GM19035 (cell line): ENCODE data around the gene EXTL1.
A peak's percentile ranks its signal among the peaks of the same experiment; 100 is the strongest.

Experiments
- ATAC-seq: cut with Tn5 transposase; IDR thresholded peaks from one replicate; pipeline ENCODE4 v1.9.1; 2021; ENCODE audit not compliant: unreplicated experiment

EXTL1 gene

DNA sequence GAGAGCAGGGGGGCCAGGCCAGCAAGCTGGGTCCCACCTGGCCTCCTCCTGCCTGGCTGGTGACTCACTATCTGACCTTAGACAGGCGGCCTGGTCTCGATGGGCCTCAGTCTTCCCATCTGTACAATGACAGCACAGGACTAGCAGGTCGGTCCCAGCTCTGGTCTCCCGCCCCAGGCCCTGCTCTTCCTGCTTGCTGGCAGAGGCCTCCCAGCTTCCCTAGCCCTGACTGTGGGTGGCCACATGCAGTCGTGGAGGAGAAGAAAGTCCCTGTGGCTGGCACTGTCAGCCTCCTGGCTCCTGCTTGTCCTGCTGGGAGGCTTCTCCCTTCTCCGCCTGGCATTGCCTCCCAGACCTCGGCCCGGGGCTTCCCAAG lies 817 bp downstream of the EXTL1 start:
- no peak for ATAC-seq

DNA sequence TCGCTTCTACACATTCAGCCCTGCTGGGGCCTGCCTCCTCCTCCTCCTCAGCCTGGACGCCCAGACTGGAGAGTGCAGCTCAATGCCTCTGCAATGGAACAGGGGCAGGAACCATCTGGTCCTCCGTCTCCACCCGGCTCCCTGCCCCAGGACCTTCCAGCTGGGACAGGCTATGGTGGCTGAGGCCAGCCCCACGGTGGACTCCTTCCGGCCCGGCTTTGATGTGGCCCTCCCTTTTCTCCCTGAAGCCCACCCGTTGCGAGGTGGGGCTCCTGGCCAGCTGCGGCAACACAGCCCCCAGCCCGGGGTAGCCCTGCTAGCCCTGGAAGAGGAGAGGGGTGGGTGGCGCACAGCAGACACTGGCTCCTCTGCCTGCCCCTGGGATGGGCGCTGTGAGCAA lies 1.4 kb downstream of the EXTL1 start:
- ATAC-seq, result no peak

DNA sequence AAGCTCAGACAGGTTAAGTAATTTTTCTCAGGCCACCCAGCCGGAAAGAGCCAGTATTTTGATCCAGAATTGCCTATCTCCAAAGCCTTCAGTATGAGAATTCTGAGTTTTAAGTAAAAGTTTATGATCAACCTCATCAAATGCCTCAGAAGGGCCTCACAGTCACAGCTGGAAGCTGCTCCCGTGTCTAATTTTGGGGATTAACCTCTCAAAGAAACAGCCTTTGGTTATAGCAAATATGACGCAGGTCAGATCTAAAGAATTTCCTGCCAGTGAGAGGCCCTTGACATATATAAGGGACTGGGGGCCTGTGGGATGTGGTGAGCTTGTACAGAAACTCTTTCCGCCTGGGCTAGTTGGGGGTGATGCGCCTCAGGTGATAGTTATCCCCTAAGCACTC lies 2.3 kb downstream of the EXTL1 start:
- no peak for ATAC-seq

DNA sequence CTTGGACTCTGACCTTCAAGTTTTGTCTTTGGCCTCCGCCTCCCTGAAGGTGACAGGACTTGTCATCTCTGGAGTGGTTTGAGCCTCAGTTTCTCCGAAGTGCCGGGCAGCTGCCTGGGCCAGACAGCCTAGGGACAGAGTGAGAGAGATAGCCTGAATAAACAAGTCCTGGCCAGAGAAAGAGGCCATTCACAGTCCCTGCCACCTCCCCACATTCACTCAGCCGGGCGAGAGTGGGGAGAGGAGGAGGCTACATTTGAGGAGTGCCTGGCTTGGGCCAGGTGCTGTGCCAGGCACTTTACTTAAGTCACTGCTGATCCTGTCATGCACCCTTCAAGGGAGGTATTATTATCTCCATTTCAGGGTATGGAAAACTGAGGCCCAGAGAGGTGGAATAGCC lies 3.5 kb downstream of the EXTL1 start:
- ATAC-seq, result no peak

DNA sequence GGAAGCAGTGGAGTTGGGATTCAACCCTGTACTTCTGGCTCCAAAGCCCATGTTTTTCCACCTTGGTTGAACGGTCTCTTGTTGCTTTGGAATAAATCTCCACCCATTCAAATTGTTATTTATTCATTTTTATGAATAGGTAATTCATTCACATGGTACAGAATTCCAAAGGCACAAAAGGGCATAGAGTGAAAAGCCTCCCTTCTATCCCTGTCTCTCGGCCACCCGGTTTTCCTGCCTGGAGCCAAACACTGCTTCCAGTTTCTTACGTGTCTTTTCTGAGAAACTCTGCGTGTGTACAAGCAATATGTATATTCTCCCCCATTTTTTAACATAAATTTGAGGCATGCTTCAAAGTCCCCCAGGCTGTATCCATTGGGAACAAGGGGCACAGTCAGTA lies 3.9 kb downstream of the EXTL1 start:
- no peak for ATAC-seq

DNA sequence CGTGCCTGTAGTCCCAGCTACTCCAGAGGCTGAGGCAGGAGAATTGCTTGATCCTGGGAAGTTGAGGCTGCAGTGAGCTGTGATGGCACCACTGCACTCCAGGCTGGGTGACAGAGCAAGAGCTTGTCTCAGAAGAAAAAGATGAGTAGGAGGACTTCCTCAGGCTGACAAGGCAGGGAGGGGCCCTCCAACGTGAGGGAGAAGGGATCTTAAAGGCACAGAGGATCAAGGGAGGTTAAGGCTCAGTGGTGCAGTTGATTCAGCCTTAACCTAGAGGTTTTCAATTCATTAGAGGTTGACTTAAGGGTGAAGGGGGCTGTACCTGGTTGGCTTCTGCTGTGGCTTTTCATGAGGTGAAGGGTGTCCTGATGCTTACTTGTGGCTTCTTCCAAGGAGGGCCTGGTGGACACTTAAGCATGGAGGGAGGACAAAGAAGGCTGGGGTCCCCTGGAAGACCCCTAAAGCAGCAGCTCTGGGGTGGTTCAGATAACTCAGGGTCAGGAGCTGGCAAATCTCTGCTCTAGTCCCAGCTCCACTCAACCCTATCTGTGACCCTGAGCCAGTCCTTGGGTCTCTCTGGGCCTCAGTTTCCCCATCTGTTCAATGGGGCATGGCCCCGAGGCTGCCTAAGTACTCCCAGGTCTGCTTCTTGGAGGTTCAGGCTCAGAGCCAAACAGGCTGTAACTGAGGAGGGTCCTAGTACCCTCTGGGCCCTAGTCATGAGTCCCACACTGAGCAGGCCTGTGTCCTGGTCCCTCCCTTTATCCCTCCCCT lies 6.3 kb downstream of the EXTL1 start:
- no peak for ATAC-seq

DNA sequence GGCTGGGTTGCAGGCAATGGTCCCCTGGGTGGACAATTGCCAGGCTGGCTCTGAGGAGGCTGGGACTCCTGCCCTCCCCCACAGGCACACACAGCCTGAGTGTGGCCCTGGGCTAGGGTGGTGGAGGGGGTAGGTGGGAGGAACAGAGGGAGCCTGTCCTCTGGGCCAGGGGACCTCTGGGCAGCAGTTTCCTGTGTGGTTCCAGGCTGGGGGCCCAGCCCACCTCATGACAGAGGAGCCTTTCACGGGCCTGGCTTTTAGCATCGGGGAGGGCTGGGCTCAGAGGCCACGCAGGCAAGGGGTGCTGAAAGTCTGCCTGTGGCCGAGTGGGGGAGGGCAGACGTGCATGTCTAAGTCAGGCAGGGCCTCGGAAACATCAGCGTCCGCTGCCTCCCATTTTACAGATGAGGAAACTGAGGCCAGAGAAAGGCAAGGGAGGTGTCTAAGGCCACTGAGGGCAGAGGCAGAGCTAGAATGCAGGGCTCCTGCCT lies 7.0 kb downstream of the EXTL1 start:
- ATAC-seq, result no peak

DNA sequence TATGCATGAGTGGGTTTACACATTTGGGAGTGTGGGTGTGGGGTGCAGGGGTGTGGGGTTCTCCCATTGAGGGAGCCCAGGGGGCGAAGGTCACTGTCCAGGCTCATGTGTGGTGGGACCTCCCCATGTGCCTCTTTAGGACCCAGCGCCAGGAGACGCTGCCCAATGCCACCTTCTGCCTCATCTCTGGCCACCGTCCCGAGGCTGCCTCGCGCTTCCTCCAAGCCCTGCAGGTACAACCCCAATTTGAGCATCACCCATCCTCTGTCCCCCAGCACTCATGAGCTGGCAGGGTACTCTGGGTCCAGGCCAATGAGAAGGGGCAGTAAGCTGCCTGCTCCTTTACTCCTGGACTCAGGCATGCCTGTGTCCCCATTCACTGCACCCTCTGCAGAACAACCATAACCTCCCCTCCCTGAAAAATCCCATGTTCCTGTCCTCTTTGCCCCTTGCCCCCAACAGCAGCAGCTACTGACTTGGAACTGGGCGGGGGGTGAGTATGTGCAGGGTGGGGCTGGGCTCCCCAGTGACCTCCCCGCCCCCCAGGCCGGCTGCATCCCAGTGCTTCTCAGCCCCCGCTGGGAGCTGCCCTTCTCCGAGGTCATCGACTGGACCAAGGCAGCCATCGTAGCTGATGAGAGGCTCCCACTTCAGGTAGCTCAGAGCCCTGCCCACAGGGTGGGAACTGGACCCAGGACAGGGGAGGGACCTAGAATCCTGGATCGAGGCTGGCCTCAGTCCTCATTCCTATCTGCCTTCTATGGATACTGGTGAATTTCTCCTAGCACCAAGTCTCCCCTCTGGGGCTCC lies 7.7 kb downstream of the EXTL1 start:
- no peak for ATAC-seq

DNA sequence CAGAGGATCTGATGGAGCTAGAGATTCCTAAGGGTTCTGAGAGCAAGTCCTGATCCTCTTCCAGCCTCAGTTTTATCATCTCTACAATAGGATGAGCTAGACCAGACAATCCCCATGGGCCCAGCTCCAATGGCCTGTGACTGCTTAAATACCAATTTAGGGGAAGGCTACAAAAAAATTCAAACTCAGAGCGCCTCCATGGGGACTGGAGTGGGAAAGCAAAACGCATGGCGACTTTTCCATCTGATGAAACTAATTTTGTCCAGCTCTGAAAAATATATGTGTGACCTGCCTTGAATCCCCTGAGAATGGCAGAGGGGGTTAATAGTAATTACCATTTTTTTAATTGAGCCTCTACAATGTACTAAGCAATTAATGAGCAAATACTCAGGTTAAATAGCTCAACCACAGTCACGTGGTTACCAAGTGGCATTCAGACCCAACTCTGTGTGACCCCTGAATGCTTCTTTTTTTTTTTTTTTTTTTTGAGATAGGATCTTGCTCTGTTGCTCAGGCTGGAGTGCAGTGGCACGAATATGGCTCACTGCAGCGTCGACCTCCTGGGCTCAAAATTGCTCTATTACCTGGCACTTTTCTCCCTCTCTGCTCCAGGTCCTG lies 8.4 kb downstream of the EXTL1 start:
- ATAC-seq, result no peak

DNA sequence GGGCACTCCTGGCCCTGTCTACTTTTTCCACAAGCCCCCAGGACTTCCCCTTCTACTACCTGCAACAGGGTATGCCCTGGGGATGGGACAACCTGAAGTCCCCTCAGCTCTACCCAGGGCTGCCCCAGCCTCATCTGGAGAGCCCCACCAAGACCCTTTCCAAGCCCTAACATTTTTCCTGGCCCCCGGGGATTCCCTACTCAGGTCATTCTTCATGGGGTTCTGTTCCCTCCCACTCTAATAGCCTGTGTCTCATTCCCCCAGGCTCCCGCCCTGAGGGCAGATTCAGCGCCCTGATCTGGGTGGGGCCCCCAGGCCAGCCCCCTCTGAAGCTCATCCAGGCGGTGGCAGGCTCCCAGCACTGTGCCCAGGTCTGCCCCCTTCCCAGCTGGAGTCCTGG lies 9.6 kb downstream of the EXTL1 start:
- ATAC-seq, result no peak

DNA sequence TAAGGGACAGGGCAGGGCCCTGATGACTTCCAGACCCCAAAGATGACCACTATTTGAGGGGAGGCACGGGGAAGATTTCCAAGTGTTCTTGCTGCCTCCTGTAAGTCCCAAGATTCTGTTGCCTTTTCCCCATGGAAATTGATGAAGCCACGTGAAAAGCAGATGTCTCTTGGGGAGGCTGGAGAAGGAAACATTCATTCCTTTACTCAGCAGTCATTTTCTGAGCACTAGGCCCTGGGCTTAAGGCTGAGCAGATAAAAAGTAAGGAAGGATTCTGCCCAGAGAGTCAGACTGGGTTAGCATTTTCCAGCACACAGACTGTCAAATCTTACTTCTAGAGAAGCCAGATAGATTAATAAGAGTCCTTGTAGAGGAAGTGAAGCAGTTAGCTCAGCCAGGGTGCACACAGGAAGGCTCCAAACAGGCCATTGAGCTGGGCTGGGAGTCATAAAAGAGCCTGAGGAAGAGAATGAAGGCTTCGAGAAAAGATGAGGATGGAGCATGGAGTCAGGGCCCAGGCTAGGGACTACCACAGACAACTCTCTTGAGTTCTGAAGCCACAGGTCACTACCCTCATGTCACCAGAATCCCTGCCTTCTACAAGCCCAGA lies 10.1 kb downstream of the EXTL1 start:
- no peak for ATAC-seq

DNA sequence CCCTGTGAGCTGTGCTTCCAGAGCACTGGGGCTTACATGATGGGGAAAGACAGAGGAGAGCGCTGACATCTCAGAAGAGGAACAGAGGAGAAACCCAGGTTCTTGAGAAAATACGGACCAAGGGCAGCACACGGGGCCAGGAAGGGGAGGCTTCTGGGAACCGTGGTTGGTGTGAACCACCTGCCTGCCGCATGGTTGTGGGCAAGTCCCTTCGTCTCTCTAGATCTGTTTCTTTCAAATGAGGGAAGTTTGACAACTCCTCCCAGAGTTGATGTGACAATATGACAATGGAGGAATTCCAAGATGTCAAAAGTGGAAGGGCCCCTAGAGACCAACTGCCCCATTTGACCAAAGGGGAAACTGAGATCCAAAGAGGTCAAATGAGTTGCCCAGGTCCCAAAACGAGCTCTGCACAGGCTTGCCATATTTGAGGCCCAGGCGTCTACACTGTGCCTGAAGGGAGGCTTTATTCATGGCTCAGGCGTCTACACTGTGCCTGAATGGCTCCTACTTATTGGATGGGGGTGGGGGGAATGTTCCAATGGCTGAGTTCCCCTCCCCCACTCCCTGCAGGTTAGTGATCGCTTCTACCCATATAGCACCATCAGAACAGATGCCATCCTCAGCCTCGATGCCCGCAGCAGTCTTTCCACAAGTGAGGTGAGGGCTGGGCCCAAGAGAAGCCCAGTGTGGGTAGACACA lies 11.2 kb downstream of the EXTL1 start:
- ATAC-seq, result no peak

DNA sequence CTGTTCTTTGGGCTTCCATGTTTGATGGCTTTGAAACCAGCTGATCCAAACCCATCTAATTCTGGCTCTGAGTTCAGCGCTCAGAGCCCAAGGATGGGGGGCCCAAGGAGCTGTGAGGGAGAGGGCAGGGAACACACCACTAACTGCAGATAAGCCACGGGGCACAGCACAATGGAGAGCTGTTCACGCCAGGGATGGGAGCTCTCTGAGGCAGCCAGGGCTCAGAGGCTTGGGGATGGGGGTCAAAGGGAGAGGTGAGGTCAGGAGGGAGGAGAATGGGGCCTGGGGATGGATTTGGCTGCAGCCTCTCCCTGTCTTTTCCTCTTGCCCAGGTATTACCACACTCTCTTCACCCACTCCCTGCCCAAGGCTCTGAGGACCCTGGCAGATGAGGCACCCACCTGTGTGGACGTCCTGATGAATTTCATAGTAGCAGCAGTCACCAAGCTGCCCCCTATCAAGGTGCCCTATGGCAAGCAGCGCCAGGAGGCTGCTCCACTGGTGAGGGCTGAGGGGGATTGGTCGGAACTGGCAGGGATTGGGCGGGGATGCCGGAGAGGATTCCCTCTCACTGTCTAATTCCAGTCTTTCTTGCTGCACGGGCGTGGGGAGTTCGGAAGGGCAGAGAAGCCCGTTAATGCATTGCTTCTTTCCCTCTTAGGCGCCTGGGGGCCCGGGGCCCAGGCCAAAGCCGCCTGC lies 13.1 kb downstream of the EXTL1 start:
- no peak for ATAC-seq

DNA sequence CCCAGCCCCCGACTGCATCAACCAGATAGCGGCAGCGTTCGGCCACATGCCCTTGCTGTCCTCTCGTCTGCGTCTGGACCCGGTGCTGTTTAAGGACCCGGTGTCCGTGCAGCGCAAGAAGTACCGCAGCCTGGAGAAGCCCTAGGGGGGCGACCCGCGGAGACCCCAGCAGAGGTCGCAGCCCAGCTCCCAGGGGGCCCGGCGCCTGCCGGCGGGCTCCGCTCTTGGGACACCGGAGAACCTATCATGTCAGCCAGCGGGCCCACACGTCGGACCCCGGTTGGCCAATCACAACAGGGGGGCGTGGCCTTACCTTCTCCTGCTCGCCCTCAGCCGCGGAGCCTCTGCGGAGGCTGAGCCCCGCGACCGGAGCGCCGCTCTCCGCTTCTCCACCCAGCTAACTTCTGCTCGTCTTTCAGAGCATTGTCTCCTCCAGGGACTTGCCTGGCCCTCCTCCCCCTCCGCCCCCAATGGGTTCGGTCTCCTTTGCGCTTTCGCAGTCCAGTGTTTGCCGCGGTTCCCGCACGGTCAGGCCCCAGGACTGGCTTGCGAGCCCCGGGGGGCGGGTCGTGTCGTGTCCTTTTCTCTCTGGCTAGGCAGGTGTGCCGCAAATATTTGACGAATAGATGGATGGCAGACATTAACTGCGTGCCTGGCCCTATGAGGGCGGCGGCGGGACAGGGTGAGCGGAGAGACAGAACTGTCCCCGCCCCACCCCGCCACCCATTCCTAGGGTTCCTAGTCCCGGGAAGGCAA lies 13.8 kb downstream of the EXTL1 start:
- peak; percentile 92 for ATAC-seq

DNA sequence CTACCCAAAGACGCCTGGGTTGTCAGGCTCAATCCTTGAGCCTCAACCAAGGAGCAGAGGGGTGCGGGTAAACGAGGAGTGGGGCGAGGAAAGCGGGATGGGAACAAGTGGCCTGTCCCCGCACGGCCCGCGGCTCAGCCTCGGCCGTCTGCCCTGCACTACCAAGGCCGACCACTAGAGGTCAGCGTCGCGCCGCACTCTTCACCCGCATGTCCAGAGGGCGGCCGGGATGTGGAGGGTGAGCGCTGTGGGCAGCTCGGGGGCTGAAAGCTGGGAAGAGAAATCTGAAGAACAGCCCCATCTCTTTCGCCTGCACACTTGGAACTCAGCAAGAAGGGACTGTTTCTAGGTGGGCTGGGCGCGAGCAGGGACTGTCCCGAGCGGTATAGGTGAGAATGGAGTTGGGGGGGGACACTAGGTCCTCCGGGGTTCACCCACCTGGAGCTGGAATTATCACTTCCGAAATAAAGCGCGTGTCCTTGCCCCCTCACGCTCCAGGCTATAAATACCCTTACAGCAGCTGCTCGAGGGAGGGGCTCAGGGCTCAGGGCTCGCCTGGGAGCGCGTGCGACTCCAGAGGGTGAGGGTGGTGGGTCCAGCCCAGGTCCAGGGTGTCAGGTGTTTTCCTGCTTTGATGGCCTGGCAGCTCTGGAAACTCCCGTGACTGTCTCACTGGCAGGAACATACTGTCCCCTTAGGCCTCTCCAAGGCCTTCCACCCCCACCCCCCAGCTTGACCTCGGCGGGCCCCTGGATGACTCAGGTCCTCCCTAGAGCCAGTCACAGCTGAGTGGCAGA lies 14.6 kb downstream of the EXTL1 start:
- peak; percentile 75 for ATAC-seq

DNA sequence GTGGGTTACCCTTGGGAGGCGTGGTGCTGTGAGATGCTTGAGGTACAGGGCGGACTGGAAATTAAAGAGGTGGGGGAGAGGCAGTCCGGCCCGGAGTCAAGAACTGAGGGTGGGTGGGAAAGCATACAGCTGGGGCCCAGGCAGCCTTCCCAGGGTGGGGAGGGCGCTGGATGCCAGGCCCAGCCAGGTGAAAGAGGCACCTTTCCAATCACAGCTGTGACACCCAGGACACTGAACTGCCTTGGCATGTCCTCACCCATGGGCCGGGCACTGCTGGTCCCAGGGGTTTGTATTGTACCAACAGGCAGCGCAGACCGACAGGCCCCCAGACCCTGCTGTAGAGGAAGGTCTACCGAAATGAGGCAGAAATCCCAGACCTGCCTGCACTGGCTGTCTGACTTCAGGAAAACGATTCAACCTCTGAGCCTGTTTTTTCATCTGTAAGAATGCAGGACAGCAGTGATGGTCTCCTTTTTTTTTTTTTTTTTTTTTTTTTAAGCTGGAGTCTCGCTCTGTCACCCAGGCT lies 15.2 kb downstream of the EXTL1 start:
- no peak for ATAC-seq

DNA sequence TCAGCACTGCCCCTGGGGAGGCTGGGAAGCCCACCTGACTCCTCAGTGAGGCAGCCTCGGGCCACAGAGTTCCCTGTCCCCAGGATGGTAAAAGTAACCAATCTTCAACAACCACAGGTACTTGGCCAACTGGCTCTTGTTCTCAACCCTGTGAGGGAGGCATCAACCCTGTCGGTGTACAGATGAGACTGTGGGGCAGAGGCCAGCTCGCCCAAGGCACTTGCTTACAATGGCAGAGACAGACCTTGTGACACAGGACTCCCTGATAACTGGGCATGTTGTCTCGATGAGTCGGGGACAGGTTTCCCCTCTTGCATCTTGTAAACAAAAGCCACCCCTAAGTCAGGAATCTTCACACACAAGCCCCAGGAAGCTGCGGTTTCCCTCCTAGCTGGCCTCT lies 16.3 kb downstream of the EXTL1 start:
- ATAC-seq, result no peak

DNA sequence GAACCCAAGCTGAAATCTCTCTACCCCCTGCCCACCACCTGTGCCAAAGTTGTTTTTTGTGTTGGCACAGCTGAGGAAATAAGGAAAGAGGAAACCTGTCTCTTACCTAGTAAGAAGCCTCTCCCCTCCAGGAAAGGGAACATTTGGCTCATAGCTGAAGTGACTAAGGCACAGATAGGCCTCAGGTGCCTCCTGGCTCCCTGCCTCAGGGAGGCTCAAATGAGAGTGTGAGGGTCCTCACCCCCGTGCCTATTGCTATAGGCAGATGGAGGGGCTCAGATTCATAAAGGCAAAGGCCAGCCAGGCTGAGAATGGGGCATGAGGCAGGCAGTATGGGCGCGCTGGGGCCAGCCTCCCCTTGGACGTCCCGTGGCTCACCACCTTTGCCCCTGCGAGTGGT lies 16.9 kb downstream of the EXTL1 start:
- ATAC-seq, result no peak

DNA sequence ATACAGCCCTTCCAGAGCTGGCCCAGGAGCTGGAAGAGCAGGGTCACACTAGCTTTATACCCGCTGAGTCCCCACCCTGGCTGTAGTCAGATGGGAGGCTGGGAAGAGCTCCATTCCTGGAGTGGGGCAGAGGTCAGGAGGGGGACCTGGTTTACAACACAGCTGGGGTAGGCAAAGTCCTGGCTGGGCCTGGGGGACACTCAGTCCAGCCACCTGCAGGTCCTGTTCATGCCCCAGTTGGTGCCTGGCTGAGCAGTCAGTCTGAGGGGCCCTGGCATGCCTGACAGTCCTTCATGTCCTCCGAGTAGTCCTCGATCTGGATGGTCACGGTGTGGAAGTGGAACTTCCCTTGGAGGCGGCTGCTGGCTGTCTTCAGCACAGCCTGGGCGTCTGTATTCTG lies 17.3 kb downstream of the EXTL1 start:
- no peak for ATAC-seq
